HepG2 (cell line): ENCODE measurements around the gene CHST11.

Source experiments
- CTCF ChIP-seq: sonication (generic); formaldehyde crosslinking; IDR thresholded peaks from 2 replicates; pipeline ENCODE4 v1.5.0; 2020; ENCODE audit warnings: mild to moderate bottlenecking, missing genetic modification reagents, moderate library complexity
- DMTF1 ChIP-seq: sonication (generic); formaldehyde crosslinking; IDR thresholded peaks from 2 replicates; pipeline ENCODE4 v1.4.0; 2020; ENCODE audit warnings: mild to moderate bottlenecking, missing genetic modification reagents
- KDM5A ChIP-seq: fragments of 200-600 bp; sonication (generic); IDR thresholded peaks from 2 replicates; pipeline ENCODE4 v1.7.0; 2018; ENCODE audit warnings: antibody characterized with exemption, mild to moderate bottlenecking, low read length, borderline replicate concordance
- MAFG ChIP-seq: sonication (generic); formaldehyde crosslinking; IDR thresholded peaks from 2 replicates; pipeline ENCODE4 v1.5.1; 2020; ENCODE audit warnings: mild to moderate bottlenecking, missing genetic modification reagents
- RAD21 ChIP-seq: fragments of 450-650 bp; formaldehyde crosslinking; IDR thresholded peaks from 2 replicates; pipeline ENCODE4 v1.5.0; 2020; ENCODE audit warnings: mild to moderate bottlenecking
- RERE ChIP-seq: IDR thresholded peaks from 2 replicates; pipeline ENCODE4 v1.6.1; 2016; ENCODE audit warnings: low read depth, missing genetic modification reagents, missing compliant biosample characterization
- TARDBP ChIP-seq: sonication (generic); formaldehyde crosslinking; IDR thresholded peaks from 2 replicates; pipeline ENCODE4 v1.8.0; 2022; ENCODE audit warnings: mild to moderate bottlenecking, missing genetic modification reagents
- ZFP37 ChIP-seq: sonication (generic); formaldehyde crosslinking; IDR thresholded peaks from 2 replicates; pipeline ENCODE4 v1.4.0; 2020; ENCODE audit warnings: missing genetic modification reagents, borderline replicate concordance
- ZNF775 ChIP-seq: sonication (generic); formaldehyde crosslinking; IDR thresholded peaks from 2 replicates; pipeline ENCODE4 v1.4.0; 2020; ENCODE audit warnings: missing genetic modification reagents, mild to moderate bottlenecking, moderate library complexity, borderline replicate concordance

- TF ChIP-seq ZNF775 (CRISPR knock-in tag) (no peak), DMTF1 (no peak), KDM5A (no peak), TARDBP (no peak), RAD21 (no peak), RERE (no peak), ZFP37 (CRISPR knock-in tag) (no peak), CTCF (CRISPR knock-in tag) (no peak), MAFG (CRISPR knock-in tag) (no peak)
These were observed 13.7 kb upstream of the CHST11 start for GRCh38 chr12:104443008-104443407.
